ENCODE results near the gene TMEM201.
"Not testable (repeated sequence)": the region's sequence is repeated elsewhere in the genome, so short reads cannot be mapped to it uniquely, and the experiment has no call there.

Gene TMEM201

GRCh38 chr1:9624081-9624480 is 35.4 kb downstream of the TMEM201 start:
- DNase-seq, result no peak

- not testable (repeated sequence) for DNase-seq
These were observed 36.3 kb downstream of the TMEM201 start for GRCh38 chr1:9625030-9625429.

- DNase-seq, result peak; percentile 39 to 56
These were observed 37.5 kb downstream of the TMEM201 start for GRCh38 chr1:9626201-9626608.

DNA sequence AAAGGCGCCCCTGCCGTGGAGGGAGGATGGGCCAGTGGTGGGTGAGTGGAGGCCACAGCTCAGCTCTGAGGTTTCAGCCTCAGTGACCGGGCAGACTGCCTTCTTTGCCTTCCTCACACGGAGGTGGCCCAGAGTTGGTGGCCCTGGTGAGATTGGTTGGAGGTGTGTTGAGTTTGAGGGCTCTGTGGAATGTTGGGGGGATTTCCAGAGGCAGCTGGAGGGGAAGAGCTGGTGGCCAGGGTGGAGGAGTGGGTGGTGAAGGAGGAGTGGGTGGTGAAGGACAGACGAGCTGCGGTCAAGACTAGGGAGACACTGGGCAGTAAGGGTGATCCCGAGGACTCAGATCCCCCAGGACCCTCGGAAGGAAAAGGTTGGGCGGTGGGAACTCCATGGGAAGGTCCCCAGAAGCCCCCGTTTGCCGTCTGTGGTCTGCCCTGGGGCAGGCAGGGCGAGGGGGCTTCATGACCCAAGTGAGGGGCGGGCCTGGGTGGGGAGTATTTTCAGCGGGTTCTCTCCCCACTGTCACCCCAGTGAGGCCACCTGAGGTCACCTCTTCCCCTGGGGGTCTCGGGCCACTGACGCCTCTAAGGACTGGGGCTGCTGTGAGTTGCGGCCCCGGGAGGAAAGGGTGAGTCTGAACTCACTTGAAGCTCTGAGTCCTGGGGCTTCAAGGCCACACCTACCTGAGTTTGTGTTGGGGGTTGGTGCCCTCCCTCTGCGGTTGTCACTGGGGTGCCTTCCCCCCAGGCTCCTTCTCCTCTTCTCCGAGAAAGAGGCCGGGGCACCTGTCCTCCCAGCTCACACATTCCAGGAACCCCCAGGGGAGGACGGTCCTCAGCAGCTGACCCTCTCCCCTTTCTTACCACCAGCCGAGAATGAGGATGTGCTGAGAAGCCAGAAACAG is 40.1 kb downstream of the TMEM201 start:
- peak; percentile 81 for DNase-seq

- peak; percentile 88 to 89 for DNase-seq
These were observed 40.9 kb downstream of the TMEM201 start for GRCh38 chr1:9629445-9630201.

DNA sequence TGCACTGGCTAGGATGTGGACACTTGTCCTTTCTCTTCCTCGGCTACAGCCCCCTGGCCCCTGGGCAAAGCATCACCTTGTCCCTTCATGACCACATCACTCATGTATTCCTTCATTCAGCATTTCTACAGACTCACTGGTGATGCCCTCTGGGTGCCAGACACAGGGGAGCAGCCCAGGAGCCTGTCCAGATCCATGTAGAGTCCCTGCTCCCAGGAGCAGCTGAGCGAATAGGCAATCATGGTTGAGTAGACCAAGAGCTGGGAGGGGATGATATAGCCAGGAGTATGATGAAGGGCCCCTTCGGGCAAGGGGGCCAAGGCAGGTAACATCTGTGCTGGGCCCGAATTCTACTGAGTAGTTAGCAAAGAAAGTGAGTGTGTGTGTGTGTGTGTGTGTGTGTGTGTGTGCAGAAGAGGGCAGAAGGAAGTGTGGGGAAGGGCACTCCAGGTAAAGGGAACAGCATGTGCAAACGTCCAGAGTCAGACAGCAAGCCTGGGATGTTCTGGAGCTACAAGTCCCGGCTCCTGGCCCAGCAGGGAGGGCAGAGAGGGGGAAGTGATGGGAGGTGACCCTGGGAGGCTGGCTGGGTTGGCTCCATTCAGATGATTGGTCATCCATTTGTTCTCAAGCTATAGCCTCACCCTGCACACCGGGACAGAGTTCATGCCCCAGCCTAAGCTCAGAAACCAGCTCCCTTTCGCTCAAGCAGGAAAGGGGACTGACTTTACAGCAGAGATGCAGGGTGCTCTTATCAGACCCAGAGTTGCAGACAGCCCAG is 41.8 kb downstream of the TMEM201 start:
- peak; percentile 35 to 39 for DNase-seq

GRCh38 chr1:9631613-9632012 is 42.9 kb downstream of the TMEM201 start:
- DNase-seq, result no peak

- DNase-seq, result no peak
These were observed 44.8 kb downstream of the TMEM201 start for GRCh38 chr1:9633493-9633892.

GRCh38 chr1:9634582-9634981 is 45.9 kb downstream of the TMEM201 start:
- DNase-seq, result no peak

DNA sequence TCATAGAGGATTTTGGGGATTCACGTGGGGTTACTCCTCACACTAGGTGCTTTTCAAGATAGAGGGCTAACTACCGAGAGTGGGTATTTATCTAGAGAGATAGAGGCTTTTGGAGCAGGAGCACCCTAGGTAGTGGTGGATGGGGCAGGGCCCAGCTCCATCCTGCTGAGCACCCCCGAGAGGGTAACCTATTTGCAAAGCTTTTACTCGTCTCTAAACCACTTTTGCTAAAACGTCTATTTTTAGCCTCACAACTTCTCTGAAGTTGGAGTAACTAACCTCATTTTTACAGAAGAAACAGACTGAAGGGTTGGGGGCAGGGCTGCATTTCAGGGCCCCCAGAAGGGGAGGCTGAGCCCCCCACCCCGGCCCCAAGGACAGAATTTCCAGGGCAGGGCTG is 50.5 kb downstream of the TMEM201 start:
- DNase-seq, result no peak

- no peak for DNase-seq
These were observed 54.9 kb downstream of the TMEM201 start for GRCh38 chr1:9643351-9644256.

DNA sequence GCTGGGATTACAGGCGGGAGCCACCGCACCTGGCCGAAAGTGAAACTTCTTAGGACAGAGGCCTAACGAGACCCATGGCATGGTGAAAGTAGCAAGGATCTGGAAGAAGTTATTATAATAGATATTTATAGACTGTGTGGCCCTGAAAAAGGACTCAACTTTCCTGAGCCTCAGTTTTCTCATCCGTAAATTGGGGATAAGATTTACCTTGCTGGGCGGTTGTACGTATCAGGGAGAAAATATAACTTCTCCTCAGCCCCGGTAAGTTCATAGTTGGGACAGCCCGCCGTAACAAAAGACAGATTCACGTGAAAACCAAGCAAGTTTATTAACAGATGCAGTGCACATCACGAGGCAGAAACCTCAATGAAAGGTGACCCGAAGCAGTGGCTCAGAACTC is 57.3 kb downstream of the TMEM201 start:
- no peak for DNase-seq

GRCh38 chr1:9648171-9648570 is 59.5 kb downstream of the TMEM201 start:
- DNase-seq, result no peak

DNA sequence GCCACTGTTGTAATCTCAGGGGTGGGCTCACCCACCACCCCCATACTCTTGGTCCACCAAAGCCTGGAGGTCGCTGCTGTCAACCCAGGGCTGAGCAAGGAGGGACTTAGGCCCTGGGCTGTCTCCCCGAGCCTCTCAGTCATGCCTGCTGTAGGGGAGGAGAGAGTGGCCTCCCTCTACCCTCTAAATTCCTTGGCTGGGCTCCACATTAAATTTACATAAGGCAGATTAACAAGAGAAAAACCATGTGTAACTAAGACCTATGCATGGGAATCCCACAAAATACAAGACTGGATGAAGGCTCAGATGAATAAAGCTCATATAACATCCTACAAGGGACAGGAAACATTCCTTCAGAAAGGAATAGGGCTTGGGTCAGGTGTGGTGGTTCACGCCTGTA is 61.1 kb downstream of the TMEM201 start:
- no peak for DNase-seq

- no peak for DNase-seq
These were observed 62.5 kb downstream of the TMEM201 start for GRCh38 chr1:9651220-9651564.

GRCh38 chr1:9651565-9652378 is 63.1 kb downstream of the TMEM201 start, which contains the start of gene PIK3CD:
PIK3CD (plus strand) TSS chr1:9651731; CDS start chr1:9710456, 58,725 bp downstream.
- DNase-seq, result peak; percentile 19 to 38

GRCh38 chr1:9652379-9653209 is 63.9 kb downstream of the TMEM201 start:
- DNase-seq, result peak; percentile 73 to 83

GRCh38 chr1:9653210-9653490 is 64.4 kb downstream of the TMEM201 start:
- DNase-seq, result no peak

DNA sequence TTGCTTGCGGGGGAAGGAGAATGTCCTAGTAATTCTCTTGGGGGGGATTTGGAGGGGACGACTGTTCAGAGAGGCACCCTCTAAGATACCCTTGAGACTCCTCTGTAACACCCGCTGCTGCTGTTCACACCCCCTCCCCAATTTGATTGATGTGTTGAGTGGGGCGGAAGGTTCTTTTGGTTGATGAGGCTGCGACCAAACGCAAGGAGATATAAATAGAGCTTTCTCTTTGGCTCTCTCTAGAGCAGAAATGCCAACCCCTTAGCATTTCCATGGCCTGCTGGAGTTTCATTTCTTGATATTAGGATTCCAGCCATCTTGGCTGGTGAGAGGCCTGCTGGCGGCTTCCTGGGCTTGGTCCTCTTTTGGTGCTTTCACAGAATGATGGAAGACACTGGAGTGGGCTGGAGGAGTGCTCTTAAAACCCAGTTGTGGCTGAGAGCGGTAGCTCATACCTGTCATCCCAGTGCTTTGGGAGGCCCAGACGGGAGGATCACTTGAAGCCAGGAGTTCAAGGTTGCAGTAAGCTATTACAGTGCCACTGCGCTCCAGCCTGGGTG is 64.9 kb downstream of the TMEM201 start:
- DNase-seq, result peak in 1 of 2 donors; percentile 41
